Pancreas (tissue), 10 donors: ENCODE measurements around the gene PAPPA. TPM values are rescaled to one million over a fixed set of nuclear protein-coding genes. Genes with fewer than 3 reads are reported as not detected.

Experiments used
- ATAC-seq, 4 donors: fragments of 200-7000 bp; cut with Tn5 transposase; one replicate each; pipeline versions ENCODE4 v1.8.0 to v1.9.1; 2020; ENCODE audit warnings: mild to moderate bottlenecking in 4 of 4, moderate library complexity in 4 of 4
- DNase-seq, 6 donors: peaks; one replicate each; pipeline ENCODE4 v3.0.0-alpha.2; 2020
- FAIRE-seq: peaks from 2 replicates; lab custom pipeline; 2012; peaks lifted over from hg19 to GRCh38; lab: Jason Lieb, UNC
- H3K27ac ChIP-seq, 4 donors: fragments of 200-600 bp; sonication (generic); 1 replicate in 3 of 4; 2 replicates in 1 of 4; pipeline versions ENCODE4 v1.5.0 to v1.8.0; 2020
- H3K27me3 ChIP-seq, 4 donors: fragments of 200-600 bp; one replicate each; pipeline ENCODE4 v1.8.0; 2021
- H3K36me3 ChIP-seq, 3 donors: fragments of 200-600 bp; sonication (generic) in 1 of 3; one replicate each; pipeline versions ENCODE4 v1.5.0 to v1.8.0; 2020 to 2021
- H3K4me1 ChIP-seq, 3 donors: fragments of 200-600 bp; one replicate each; pipeline ENCODE4 v1.8.0; 2021
- H3K4me3 ChIP-seq, 4 donors: fragments of 200-600 bp; sonication (generic) in 2 of 4; one replicate each; pipeline versions ENCODE4 v1.5.0 to v1.8.0; 2020 to 2021
- H3K9me3 ChIP-seq, 4 donors: fragments of 200-600 bp; one replicate each; pipeline ENCODE4 v1.8.0; 2021
- WGBS, 2 donors: extraction: QIAGEN DNeasy Blood & Tissue Kit; methylation state at CpG; one replicate each; pipeline ENCODE4 v1.1.7; 2013; 5-methylcytosine and 5-hydroxymethylcytosine counted together
- intact Hi-C, 3 donors: fragments of 100-400 bp; cut with DNase I; formaldehyde crosslinking; loops; one replicate each; pipeline versions ENCODE4 v1.11.1 to v1.14.2; 2022
- polyA plus RNA-seq, 2 donors: library from polyadenylated mRNA; stranded (reverse); fragments of 200-250 nt; gene quantifications; one replicate each; pipeline ENCODE4 v1.2.3, GENCODE V29; 2013
- total RNA-seq, 6 donors: library from RNA; stranded (reverse); fragmentation: NEBNext Ultra II Directional in 4 of 6; extraction: Animal tissue kit (Norgen Biotek cat#: 25700) in 4 of 6; gene quantifications; one replicate each; pipeline versions ENCODE4 v1.2.1 to v1.2.4, GENCODE V29; 2021 to 2023
- TF ChIP-seq, protein P1 (sequence below), 4 donors: fragments of 200-600 bp; sonication (generic) in 3 of 4; IDR thresholded peaks; one replicate each; pipeline versions ENCODE4 v1.5.0 to v1.8.0; 2021; ENCODE audit warnings: antibody characterized with exemption in 4 of 4
- donor health status: healthy with polysubstance abuse.
- donor health status: DM: no; HTN: no; CAD: no; lungs with moderate emphysema.
- donor health status: DM: no; HTN: no; CAD: no.
- donor health status: control.
- donor health status: control.
- donor health status: Bipolar disorder and iron deficiency.
- donor health status: DM: yes; HTN: yes; CAD: no.
- donor health status: DM: no; HTN: no; CAD: no.
- donor health status: DM: no; HTN: no; CAD: no.
- donor health status: DM: yes; HTN: yes; CAD: no.

The PAPPA gene
- total and polyA plus RNA-seq, 8 donors: 0.11 to 3.4 (median 0.76) TPM

DNA sequence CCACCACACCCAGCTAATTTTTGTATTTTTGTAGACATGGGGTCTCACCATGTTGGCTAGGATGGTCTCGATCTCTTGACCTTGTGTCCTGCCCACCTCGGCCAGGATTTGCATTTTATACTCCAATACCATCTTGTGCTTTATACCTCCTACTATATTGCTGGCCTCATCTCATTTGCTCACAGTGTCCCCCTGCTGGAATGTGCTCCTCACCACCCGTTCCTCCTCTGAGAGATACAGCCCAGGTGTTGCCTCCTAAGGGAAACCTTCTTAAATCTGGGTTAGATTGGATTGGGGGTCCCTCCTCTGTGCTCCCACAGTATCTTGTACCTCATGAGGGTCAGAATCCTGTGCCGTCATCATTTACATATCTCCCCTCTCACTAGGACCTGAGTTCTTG lies 131.7 kb downstream of the PAPPA start:
- FAIRE-seq: no peak
- no peak overlapping the region for H3K27ac ChIP-seq
- no peaks in the 10 kb centered on the region for H3K4me1 ChIP-seq
- TF ChIP-seq, protein P1, sequence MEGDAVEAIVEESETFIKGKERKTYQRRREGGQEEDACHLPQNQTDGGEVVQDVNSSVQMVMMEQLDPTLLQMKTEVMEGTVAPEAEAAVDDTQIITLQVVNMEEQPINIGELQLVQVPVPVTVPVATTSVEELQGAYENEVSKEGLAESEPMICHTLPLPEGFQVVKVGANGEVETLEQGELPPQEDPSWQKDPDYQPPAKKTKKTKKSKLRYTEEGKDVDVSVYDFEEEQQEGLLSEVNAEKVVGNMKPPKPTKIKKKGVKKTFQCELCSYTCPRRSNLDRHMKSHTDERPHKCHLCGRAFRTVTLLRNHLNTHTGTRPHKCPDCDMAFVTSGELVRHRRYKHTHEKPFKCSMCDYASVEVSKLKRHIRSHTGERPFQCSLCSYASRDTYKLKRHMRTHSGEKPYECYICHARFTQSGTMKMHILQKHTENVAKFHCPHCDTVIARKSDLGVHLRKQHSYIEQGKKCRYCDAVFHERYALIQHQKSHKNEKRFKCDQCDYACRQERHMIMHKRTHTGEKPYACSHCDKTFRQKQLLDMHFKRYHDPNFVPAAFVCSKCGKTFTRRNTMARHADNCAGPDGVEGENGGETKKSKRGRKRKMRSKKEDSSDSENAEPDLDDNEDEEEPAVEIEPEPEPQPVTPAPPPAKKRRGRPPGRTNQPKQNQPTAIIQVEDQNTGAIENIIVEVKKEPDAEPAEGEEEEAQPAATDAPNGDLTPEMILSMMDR (IDR thresholded peaks at IDR 0.05): no peak
- ATAC-seq: no peak
- H3K27me3 ChIP-seq: no peaks in the 10 kb centered on the region
- no peak overlapping the region for H3K4me3 ChIP-seq
- no peaks in the 10 kb centered on the region for H3K9me3 ChIP-seq
- DNase-seq: no peak
- H3K36me3 ChIP-seq: no peaks in the 10 kb centered on the region
- intact Hi-C loops: no loop called here
- WGBS, 2 donors: 77 to 84% methylated on average over 4 of the region's 4 CpGs

DNA sequence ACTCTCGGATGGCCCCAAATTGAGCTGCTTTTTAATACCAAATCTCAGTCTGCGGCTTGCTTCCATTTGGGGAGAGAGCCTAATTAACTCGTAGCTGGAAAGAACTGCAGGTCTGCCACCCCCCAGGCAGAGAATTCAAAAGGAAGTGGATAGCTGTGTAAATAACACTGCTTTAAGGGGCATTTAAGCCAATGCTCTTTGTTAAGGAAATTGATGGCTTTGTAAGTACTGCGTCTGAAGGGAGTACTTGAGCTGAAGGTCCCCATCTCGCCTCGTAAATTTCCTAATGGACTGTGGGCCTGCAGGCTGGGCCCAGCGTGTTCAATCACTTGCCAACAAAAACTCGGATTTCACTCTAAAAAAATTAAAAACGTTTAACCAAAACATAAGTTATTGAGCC lies 132.7 kb downstream of the PAPPA start:
- DNase-seq (no peak), FAIRE-seq (no peak), ATAC-seq (no peak)
- Histone ChIP-seq H3K27ac (no peak overlapping the region), H3K27me3 (no peaks in the 10 kb centered on the region), H3K4me3 (no peak overlapping the region), H3K9me3 (no peaks in the 10 kb centered on the region), H3K4me1 (no peaks in the 10 kb centered on the region), H3K36me3 (no peaks in the 10 kb centered on the region)
- TF ChIP-seq, protein P1 (IDR thresholded peaks at IDR 0.05): no peak
- 59 to 63% methylated on average over 9 of the region's 9 CpGs for WGBS, 2 donors
- intact Hi-C loops: no loop called here

DNA sequence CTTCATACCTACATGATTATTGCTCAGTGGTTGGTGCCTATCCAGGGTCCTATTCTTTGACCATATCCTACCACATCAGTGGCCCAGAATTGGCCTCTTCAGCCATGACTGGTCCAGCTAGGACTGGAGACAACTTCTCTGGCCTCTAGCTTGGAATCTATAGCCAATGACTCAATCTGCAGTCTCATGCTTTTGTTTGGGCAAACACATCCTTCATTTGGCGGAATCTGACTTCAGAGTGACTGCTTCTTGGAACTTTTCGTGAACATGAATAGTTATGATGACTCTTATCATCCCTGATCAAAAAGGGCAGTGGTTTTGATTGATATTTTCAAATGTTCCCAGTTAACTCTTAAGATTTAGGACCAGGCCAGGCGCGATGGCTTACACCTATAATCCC lies 134.1 kb downstream of the PAPPA start:
- FAIRE-seq (no peak), ATAC-seq (no peak), DNase-seq (no peak)
- intact Hi-C loops: no loop called here
- Histone ChIP-seq H3K4me1 (no peaks in the 10 kb centered on the region), H3K36me3 (no peaks in the 10 kb centered on the region), H3K27ac (no peak overlapping the region), H3K9me3 (no peaks in the 10 kb centered on the region), H3K4me3 (no peak overlapping the region), H3K27me3 (no peaks in the 10 kb centered on the region)
- TF ChIP-seq, protein P1 (IDR thresholded peaks at IDR 0.05): no peak
- WGBS, 2 donors: 95% methylated on average over 4 of the region's 4 CpGs

DNA sequence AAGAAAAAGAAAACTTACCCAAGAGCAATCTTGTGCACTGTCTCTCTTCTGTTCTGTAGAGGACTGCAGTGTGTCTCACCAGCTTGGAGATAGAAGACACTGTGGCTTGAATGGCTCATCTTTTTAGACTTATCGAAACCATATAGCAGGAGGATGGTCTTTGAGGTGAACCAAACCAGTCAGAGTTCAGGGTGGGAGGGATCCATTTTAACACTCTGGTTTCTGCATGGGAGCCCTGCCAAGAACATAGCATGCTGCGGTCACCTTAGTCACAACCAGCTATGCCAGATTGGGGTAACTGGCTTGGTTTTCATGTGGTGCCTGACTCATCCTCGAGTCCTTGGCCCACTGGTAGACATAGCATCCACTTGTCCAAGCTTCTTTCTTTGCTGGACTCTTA lies 135.1 kb downstream of the PAPPA start:
- no peaks in the 10 kb centered on the region for H3K36me3 ChIP-seq
- no peaks in the 10 kb centered on the region for H3K27me3 ChIP-seq
- no peak for ATAC-seq
- H3K27ac ChIP-seq: no peak overlapping the region
- H3K4me1 ChIP-seq: no peaks in the 10 kb centered on the region
- H3K4me3 ChIP-seq: no peak overlapping the region
- 89 to 92% methylated on average over 3 of the region's 3 CpGs for WGBS, 2 donors
- H3K9me3 ChIP-seq: no peaks in the 10 kb centered on the region
- TF ChIP-seq, protein P1 (IDR thresholded peaks at IDR 0.05): no peak
- FAIRE-seq: no peak
- DNase-seq: no peak
- intact Hi-C loops: no loop called here

DNA sequence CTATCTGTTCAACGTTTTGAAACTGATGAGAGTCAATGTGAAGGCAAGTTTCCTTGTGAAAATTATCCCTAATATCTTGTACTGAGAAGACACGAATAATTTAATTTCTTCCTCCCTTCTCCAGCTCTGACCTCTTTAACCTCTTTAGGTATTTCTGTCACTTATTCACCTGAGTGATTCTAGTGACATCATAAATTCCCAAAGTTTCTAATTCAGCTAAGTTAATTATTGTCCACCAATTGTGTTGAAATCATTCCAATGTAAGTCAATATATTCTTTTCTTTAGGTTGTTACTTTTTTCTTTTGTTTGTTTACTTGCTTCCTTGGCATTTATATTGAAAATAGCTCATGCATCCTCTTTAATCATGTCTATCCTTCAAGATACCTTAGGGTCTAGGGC lies 143.8 kb downstream of the PAPPA start:
- no peak overlapping the region for H3K4me3 ChIP-seq
- FAIRE-seq (no peak), DNase-seq (no peak), ATAC-seq (no peak)
- no peak overlapping the region for H3K27ac ChIP-seq
- H3K9me3 ChIP-seq: no peaks in the 10 kb centered on the region
- TF ChIP-seq, protein P1 (IDR thresholded peaks at IDR 0.05): no peak
- H3K27me3 ChIP-seq: no peaks in the 10 kb centered on the region
- 34 to 40% methylated on average over 2 of the region's 2 CpGs for WGBS, 2 donors
- intact Hi-C loops: no loop called here
- H3K36me3 ChIP-seq: no peaks in the 10 kb centered on the region
- no peaks in the 10 kb centered on the region for H3K4me1 ChIP-seq
